Measurements from ENCODE around the gene DNAI2.

DNAI2 gene

DNA sequence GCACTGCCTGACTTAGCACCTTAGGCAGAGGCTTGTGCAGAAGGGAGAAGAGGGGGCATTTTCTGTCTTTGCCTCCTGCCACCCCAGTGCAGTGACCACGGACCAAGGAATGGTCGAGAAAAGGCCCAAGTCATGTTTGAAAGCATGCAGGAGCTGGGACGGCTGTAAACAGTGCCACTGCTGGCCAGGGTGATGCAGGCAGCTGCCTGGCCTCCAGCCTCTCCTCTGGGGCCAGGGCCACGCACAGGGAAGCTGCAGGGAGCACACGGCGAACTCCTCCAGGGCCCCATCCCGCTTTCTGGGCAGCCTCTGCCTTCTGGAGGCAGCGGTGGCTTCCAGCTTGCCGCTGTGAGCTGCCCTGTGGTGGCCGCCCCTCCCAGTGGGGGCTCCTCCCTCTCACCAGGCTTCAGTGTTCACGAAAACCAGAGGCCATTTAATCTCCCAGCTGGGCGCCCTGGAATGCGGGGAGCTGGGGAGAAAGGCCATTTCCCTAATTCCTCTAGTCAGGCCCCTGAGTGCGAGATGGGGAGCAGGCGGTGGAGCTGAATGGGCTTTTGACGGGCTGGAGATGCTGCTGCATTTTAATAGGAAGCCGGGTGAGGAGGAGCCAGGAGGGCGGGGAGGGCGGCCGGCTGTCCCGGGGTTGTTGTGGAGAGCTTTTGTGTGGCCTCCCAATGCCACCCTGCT is 28.7 kb upstream of the DNAI2 start:
- Histone ChIP-seq H3K4me3 (ENCODE audit: control insufficient read depth in 1 of 7, extremely low read depth in 1 of 7, insufficient read depth in 4 of 7, low read depth in 2 of 7, low read length in 6 of 7) (no peak overlapping the region), H3K4me1 (ENCODE audit: control extremely low read depth in 1 of 4, control insufficient read depth in 4 of 4, insufficient read depth in 4 of 4, low read length in 3 of 4) (peaks cover 0 to 23% (median 4%) of the 10 kb centered on the region in 4 experiments), H3K27ac (ENCODE audit: insufficient read depth in 1 of 2, low read depth in 1 of 2, low read length in 2 of 2, poor library complexity in 1 of 2, severe bottlenecking in 2 of 2) (no peak overlapping the region), H3K9me3 (ENCODE audit: control extremely low read depth in 1 of 5, control insufficient read depth in 4 of 5, insufficient read depth in 2 of 5, low read depth in 1 of 5, low read length in 4 of 5) (no peaks in the 10 kb centered on the region), H3K36me3 (ENCODE audit: control insufficient read depth in 4 of 4, insufficient read depth in 4 of 4, low read length in 3 of 4) (no peaks in the 10 kb centered on the region), H3K27me3 (replicated peaks in 2 of 5; ENCODE audit: control insufficient read depth in 4 of 5, insufficient read depth in 5 of 5, low read length in 4 of 5) (no peaks in the 10 kb centered on the region)
- ChIA-PET CTCF (interaction anchor here (0.7 to 1.1 kb wide), 3 partner anchors 8 to 122 kb away, joined by 3 read pairs; partner anchors contain the start of gene GPR142), POLR2A (no interaction called here)
- 95% methylated on average over 20 of the region's 21 CpGs for WGBS (ENCODE audit: insufficient coverage)
- no peak for DNase-seq

DNA sequence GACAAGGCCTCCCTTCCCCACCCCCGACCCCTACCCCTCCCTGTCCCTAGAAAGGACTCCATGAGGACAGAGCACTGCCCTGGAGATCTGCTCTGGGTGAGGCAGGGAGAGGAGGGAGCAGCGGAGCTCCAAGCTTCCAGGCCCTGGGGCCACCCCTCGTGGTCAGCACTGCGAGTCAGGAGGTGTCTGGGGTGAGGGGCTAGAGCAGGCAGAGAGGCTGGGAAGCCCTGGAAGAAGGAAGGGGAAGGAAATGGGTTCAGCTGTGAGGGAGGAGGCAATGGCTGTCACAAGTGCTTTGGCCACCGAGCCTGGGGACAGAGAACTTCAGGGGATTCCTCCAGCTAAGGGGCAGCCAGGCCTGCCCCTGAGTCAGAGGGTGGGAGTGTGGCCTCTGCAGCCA is 28.2 kb upstream of the DNAI2 start:
- no peak overlapping the region for H3K27ac ChIP-seq (ENCODE audit: insufficient read depth in 1 of 2, low read depth in 1 of 2, low read length in 2 of 2, poor library complexity in 1 of 2, severe bottlenecking in 2 of 2)
- H3K4me3 ChIP-seq (ENCODE audit: control insufficient read depth in 1 of 7, extremely low read depth in 1 of 7, insufficient read depth in 4 of 7, low read depth in 2 of 7, low read length in 6 of 7): no peak overlapping the region
- H3K4me1 ChIP-seq (ENCODE audit: control extremely low read depth in 1 of 4, control insufficient read depth in 4 of 4, insufficient read depth in 4 of 4, low read length in 3 of 4): peaks cover 0 to 25% (median 4%) of the 10 kb centered on the region in 4 experiments
- 41% methylated on average over 4 of the region's 5 CpGs for WGBS (ENCODE audit: insufficient coverage)
- H3K9me3 ChIP-seq (ENCODE audit: control extremely low read depth in 1 of 5, control insufficient read depth in 4 of 5, insufficient read depth in 2 of 5, low read depth in 1 of 5, low read length in 4 of 5): no peaks in the 10 kb centered on the region
- ChIA-PET POLR2A (no interaction called here), CTCF (interaction anchor here (0.9 to 1.1 kb wide), 2 partner anchors 9 to 33 kb away, joined by 3 read pairs; no protein-coding TSS in a partner anchor)
- no peak for DNase-seq
- no peaks in the 10 kb centered on the region for H3K27me3 ChIP-seq (replicated peaks in 2 of 5; ENCODE audit: control insufficient read depth in 4 of 5, insufficient read depth in 5 of 5, low read length in 4 of 5)
- H3K36me3 ChIP-seq (ENCODE audit: control insufficient read depth in 4 of 4, insufficient read depth in 4 of 4, low read length in 3 of 4): no peaks in the 10 kb centered on the region

DNA sequence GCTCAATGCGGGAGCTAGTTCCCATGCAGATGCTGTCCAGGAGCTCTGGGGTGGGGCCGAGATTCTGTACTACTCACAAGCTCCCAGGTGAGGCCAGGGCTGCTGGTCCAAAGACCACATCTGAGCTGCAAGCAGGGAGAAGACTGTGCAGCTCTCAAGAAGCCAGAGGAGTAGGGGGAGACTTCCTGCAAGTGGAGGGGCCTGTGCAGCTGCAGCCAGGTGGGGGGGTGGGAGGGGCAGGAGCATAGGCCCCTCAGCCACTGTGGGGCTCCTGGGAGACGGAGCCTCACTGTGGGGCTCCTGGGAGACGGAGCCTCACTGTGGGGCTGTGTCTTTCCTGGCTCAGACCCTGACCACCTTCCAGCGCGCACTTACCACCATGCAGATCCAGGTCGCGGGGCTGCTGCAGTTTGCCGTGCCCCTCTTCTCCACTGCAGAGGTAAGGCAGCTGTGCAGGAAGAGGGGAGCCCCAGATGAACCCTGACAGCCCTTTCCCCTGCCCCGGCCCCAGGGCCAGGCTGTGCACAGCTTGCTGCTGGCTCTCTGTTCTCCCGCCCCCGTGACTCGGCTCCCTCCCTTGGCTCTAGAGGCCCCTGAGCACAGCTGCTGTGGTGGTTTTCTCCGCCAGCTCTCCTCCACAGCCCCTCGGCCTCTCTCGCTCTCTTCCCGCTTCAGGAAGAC is 24.3 kb upstream of the DNAI2 start:
- no peaks in the 10 kb centered on the region for H3K27me3 ChIP-seq (replicated peaks in 2 of 5; ENCODE audit: control insufficient read depth in 4 of 5, insufficient read depth in 5 of 5, low read length in 4 of 5)
- 89% methylated on average over 13 of the region's 17 CpGs for WGBS (ENCODE audit: insufficient coverage)
- no peak overlapping the region for H3K27ac ChIP-seq (ENCODE audit: insufficient read depth in 1 of 2, low read depth in 1 of 2, low read length in 2 of 2, poor library complexity in 1 of 2, severe bottlenecking in 2 of 2)
- no peak for DNase-seq
- peaks cover 0 to 25% (median 4%) of the 10 kb centered on the region in 4 experiments for H3K4me1 ChIP-seq (ENCODE audit: control extremely low read depth in 1 of 4, control insufficient read depth in 4 of 4, insufficient read depth in 4 of 4, low read length in 3 of 4)
- ChIA-PET CTCF (interaction anchor here (0.6 to 1.4 kb wide), 3 partner anchors 23 to 146 kb away, joined by 3 to 4 read pairs (median 3); partner anchors contain the start of gene DNAI2), POLR2A (no interaction called here)
- no peaks in the 10 kb centered on the region for H3K36me3 ChIP-seq (ENCODE audit: control insufficient read depth in 4 of 4, insufficient read depth in 4 of 4, low read length in 3 of 4)
- no peaks in the 10 kb centered on the region for H3K9me3 ChIP-seq (ENCODE audit: control extremely low read depth in 1 of 5, control insufficient read depth in 4 of 5, insufficient read depth in 2 of 5, low read depth in 1 of 5, low read length in 4 of 5)
- no peak overlapping the region for H3K4me3 ChIP-seq (ENCODE audit: control insufficient read depth in 1 of 7, extremely low read depth in 1 of 7, insufficient read depth in 4 of 7, low read depth in 2 of 7, low read length in 6 of 7)

DNA sequence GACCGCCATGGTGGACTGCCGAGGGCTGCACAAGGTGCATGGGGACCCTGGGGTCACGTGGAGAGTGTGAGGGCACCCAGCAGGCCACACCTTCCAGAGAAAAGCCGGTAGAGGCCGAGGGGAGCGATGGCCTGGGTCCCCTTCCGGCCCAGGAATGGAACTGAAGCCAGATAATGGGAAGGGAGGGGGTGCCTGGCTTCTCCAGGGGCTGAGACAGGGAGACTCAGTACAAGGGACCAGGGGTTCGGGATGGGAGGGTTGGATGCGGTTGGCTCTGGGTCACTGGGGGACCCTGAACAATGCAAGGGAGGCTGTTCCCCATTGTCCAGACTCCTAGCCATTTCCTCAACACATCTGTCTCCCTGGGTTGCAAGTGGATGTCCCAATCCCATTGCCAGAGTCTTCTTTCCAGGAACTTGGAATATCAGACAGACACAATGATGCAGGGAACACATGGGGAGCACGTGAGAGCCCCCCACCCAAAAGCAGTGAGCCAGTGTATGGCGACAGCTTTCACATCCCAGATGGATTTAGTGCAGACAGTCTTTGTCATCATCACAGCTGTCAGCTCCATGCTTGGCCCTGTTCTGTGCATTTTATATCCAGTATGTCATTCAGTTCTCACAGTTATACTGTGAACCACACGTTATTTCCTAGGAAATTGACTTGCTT is 23.6 kb upstream of the DNAI2 start:
- Histone ChIP-seq H3K4me1 (ENCODE audit: control extremely low read depth in 1 of 4, control insufficient read depth in 4 of 4, insufficient read depth in 4 of 4, low read length in 3 of 4) (peaks cover 0 to 21% (median 4%) of the 10 kb centered on the region in 4 experiments), H3K36me3 (ENCODE audit: control insufficient read depth in 4 of 4, insufficient read depth in 4 of 4, low read length in 3 of 4) (no peaks in the 10 kb centered on the region), H3K4me3 (ENCODE audit: control insufficient read depth in 1 of 7, extremely low read depth in 1 of 7, insufficient read depth in 4 of 7, low read depth in 2 of 7, low read length in 6 of 7) (no peak overlapping the region), H3K27ac (ENCODE audit: insufficient read depth in 1 of 2, low read depth in 1 of 2, low read length in 2 of 2, poor library complexity in 1 of 2, severe bottlenecking in 2 of 2) (no peak overlapping the region), H3K27me3 (replicated peaks in 2 of 5; ENCODE audit: control insufficient read depth in 4 of 5, insufficient read depth in 5 of 5, low read length in 4 of 5) (no peaks in the 10 kb centered on the region), H3K9me3 (ENCODE audit: control extremely low read depth in 1 of 5, control insufficient read depth in 4 of 5, insufficient read depth in 2 of 5, low read depth in 1 of 5, low read length in 4 of 5) (no peaks in the 10 kb centered on the region)
- CTCF ChIA-PET: interaction anchor here (1.2 kb wide), 1 partner anchor 23 kb away, joined by 3 read pairs; the partner anchor contains the start of gene DNAI2
- POLR2A ChIA-PET: no interaction called here
- WGBS (ENCODE audit: insufficient coverage): 94% methylated on average over 9 of the region's 12 CpGs
- no peak for DNase-seq

DNA sequence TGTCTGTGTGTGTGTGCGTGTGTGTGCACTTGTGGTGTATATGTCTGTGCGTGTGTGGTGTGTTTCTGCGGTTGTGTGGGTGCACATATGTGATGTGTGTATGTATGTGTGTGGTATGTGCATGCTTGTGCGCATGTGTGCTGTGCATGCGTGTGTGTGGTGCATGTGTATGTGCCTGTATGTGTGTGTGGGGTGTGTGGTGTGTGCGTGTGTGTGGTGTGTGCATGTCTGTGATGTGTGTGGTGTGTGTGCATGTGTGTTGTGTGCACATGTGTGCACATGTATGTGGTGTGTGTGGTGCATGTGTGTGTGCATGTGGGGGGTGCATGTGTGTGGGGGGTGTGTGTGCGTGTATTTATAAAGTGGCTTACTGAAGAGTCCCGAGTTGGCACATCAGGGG is 23.0 kb upstream of the DNAI2 start:
- H3K9me3 ChIP-seq (ENCODE audit: control extremely low read depth in 1 of 5, control insufficient read depth in 4 of 5, insufficient read depth in 2 of 5, low read depth in 1 of 5, low read length in 4 of 5): no peaks in the 10 kb centered on the region
- no peak overlapping the region for H3K4me3 ChIP-seq (ENCODE audit: control insufficient read depth in 1 of 7, extremely low read depth in 1 of 7, insufficient read depth in 4 of 7, low read depth in 2 of 7, low read length in 6 of 7)
- no peaks in the 10 kb centered on the region for H3K36me3 ChIP-seq (ENCODE audit: control insufficient read depth in 4 of 4, insufficient read depth in 4 of 4, low read length in 3 of 4)
- DNase-seq: no peak
- ChIA-PET CTCF (no interaction called here), POLR2A (no interaction called here)
- WGBS (ENCODE audit: insufficient coverage): 98% methylated on average over 5 of the region's 8 CpGs
- H3K27ac ChIP-seq (ENCODE audit: insufficient read depth in 1 of 2, low read depth in 1 of 2, low read length in 2 of 2, poor library complexity in 1 of 2, severe bottlenecking in 2 of 2): no peak overlapping the region
- H3K4me1 ChIP-seq (ENCODE audit: control extremely low read depth in 1 of 4, control insufficient read depth in 4 of 4, insufficient read depth in 4 of 4, low read length in 3 of 4): peaks cover 0 to 15% (median 1%) of the 10 kb centered on the region in 4 experiments
- no peaks in the 10 kb centered on the region for H3K27me3 ChIP-seq (replicated peaks in 2 of 5; ENCODE audit: control insufficient read depth in 4 of 5, insufficient read depth in 5 of 5, low read length in 4 of 5)

DNA sequence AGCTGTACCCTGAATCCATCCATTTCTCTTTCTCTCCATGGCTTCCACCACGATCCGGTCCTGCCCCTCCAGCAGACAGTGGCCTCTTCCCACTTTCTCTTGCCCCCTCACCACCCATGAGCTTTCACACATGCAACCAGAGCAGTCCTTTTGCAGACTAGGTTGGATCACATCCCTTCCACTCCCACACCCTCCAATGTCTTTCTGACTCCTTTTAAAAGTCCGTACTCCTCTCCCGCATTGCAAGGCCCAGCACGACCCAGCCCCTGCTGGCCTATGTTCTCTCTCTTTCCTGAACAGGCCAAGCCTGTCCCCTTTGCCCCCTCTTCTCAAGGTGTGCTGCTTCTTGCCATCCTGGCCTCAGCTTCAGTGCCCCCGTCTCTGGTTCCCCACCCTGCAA is 22.5 kb upstream of the DNAI2 start:
- POLR2A ChIA-PET: no interaction called here
- no peak for DNase-seq
- 95% methylated on average over 6 of the region's 6 CpGs for WGBS (ENCODE audit: insufficient coverage)
- CTCF ChIA-PET: interaction anchor here (0.7 to 1.4 kb wide), 2 partner anchors 16 to 117 kb away, joined by 3 to 4 read pairs; no protein-coding TSS in a partner anchor
- Histone ChIP-seq H3K9me3 (ENCODE audit: control extremely low read depth in 1 of 5, control insufficient read depth in 4 of 5, insufficient read depth in 2 of 5, low read depth in 1 of 5, low read length in 4 of 5) (no peaks in the 10 kb centered on the region), H3K4me1 (ENCODE audit: control extremely low read depth in 1 of 4, control insufficient read depth in 4 of 4, insufficient read depth in 4 of 4, low read length in 3 of 4) (peaks cover 0 to 12% (median 0%) of the 10 kb centered on the region in 4 experiments), H3K4me3 (ENCODE audit: control insufficient read depth in 1 of 7, extremely low read depth in 1 of 7, insufficient read depth in 4 of 7, low read depth in 2 of 7, low read length in 6 of 7) (no peak overlapping the region), H3K27me3 (replicated peaks in 2 of 5; ENCODE audit: control insufficient read depth in 4 of 5, insufficient read depth in 5 of 5, low read length in 4 of 5) (no peaks in the 10 kb centered on the region), H3K27ac (ENCODE audit: insufficient read depth in 1 of 2, low read depth in 1 of 2, low read length in 2 of 2, poor library complexity in 1 of 2, severe bottlenecking in 2 of 2) (no peak overlapping the region), H3K36me3 (ENCODE audit: control insufficient read depth in 4 of 4, insufficient read depth in 4 of 4, low read length in 3 of 4) (no peaks in the 10 kb centered on the region)
